DND-41 (cell line): ENCODE measurements around the gene RGS13.
A peak's percentile ranks its signal among the peaks of the same experiment; 100 is the strongest.

Experiments used
- ATAC-seq: fragments of 200-7000 bp; cut with Tn5 transposase; 3 replicates; pipeline ENCODE4 v1.9.1; 2021; ENCODE audit warnings: low read depth; ENCODE audit not compliant: insufficient read depth
- DNase-seq: peaks from one replicate; pipeline ENCODE4 v3.0.0-alpha.2; 2020
- H2AFZ ChIP-seq: 2 replicates; pipeline ENCODE4 v1.6.0; 2012; ENCODE audit warnings: low read depth, low read length
- H3K27ac ChIP-seq: 2 replicates; pipeline ENCODE4 v1.5.1; 2012; ENCODE audit warnings: low read length, inconsistent platforms
- H3K27me3 ChIP-seq: fragments of 200-600 bp; sonication (generic); 2 replicates; pipeline ENCODE4 v1.6.0; 2012; ENCODE audit warnings: low read length, mild to moderate bottlenecking, inconsistent platforms; ENCODE audit not compliant: insufficient read depth, poor library complexity
- H3K36me3 ChIP-seq: 2 replicates; pipeline ENCODE4 v1.5.1; 2012; ENCODE audit warnings: low read length, inconsistent platforms; ENCODE audit not compliant: insufficient read depth
- H3K4me1 ChIP-seq: 2 replicates; pipeline ENCODE4 v1.5.1; 2012; ENCODE audit warnings: mild to moderate bottlenecking, low read length; ENCODE audit not compliant: insufficient read depth
- H3K4me2 ChIP-seq: 2 replicates; pipeline ENCODE4 v1.6.0; 2012; ENCODE audit warnings: mild to moderate bottlenecking, moderate library complexity, low read length, inconsistent platforms; ENCODE audit not compliant: insufficient read depth
- H3K4me3 ChIP-seq, 2 experiments: fragments of 200-600 bp in 1 of 2; shearing (Covaris generic) in 1 of 2; 2 replicates each; pipeline ENCODE4 v1.5.1; 2012 to 2016; ENCODE audit warnings: inconsistent platforms in 2 of 2, low read length in 2 of 2, mild to moderate bottlenecking in 2 of 2, low read depth in 1 of 2, moderate library complexity in 1 of 2
- H3K79me2 ChIP-seq: 2 replicates; pipeline ENCODE4 v1.6.0; 2012; ENCODE audit warnings: low read length, inconsistent platforms; ENCODE audit not compliant: insufficient read depth
- H3K9ac ChIP-seq: 2 replicates; pipeline ENCODE4 v1.6.0; 2012; ENCODE audit warnings: low read depth, mild to moderate bottlenecking, inconsistent platforms, low read length, moderate library complexity
- H3K9me3 ChIP-seq: 2 replicates; pipeline ENCODE4 v1.5.1; 2012; ENCODE audit warnings: low read length, moderate library complexity, mild to moderate bottlenecking, inconsistent platforms; ENCODE audit not compliant: insufficient read depth, severe bottlenecking
- H4K20me1 ChIP-seq: 2 replicates; pipeline ENCODE4 v1.6.0; 2012; ENCODE audit warnings: low read length; ENCODE audit not compliant: insufficient read depth
- CTCF ChIP-seq: IDR thresholded peaks from 2 replicates; pipeline ENCODE4 v1.5.1; 2012; ENCODE audit warnings: borderline replicate concordance, low read length, moderate library complexity, mild to moderate bottlenecking; ENCODE audit not compliant: poor library complexity, severe bottlenecking; ENCODE audit errors: extremely low read depth
- EZH2 ChIP-seq: IDR thresholded peaks from 3 replicates; pipeline ENCODE4 v1.6.1; 2012; ENCODE audit warnings: borderline replicate concordance, low read depth, mild to moderate bottlenecking, moderate library complexity, low read length, inconsistent platforms; ENCODE audit not compliant: severe bottlenecking

Gene RGS13

GRCh38 chr1:192608671-192609070, 27.3 kb upstream of the RGS13 start:
- H3K9me3 ChIP-seq, result no peaks in the 10 kb centered on the region
- peak overlapping the region; percentile 65 for H3K4me2 ChIP-seq
- TF ChIP-seq EZH2 (no peak), CTCF (no peak)
- H3K4me1 ChIP-seq, result peaks cover 57% of the 10 kb centered on the region
- H3K4me3 ChIP-seq, result peak overlapping the region in 1 of 2 experiments; percentile 51; a peak in 2 of 4 replicates
- peak overlapping the region; percentile 85 for H3K27ac ChIP-seq
- peaks cover 37% of the 10 kb centered on the region for H3K79me2 ChIP-seq
- peak overlapping the region; percentile 56 for H3K9ac ChIP-seq
- peak overlapping the region; percentile 70 for H2AFZ ChIP-seq
- no peaks in the 10 kb centered on the region for H3K27me3 ChIP-seq
- ATAC-seq (no peak), DNase-seq (no peak)
- H3K36me3 ChIP-seq, result no peaks in the 10 kb centered on the region
- H4K20me1 ChIP-seq, result no peaks in the 10 kb centered on the region

- peak; percentile 83 for DNase-seq
- peak overlapping the region; percentile 56 for H3K9ac ChIP-seq
- peak overlapping the region; percentile 70 for H2AFZ ChIP-seq
- ATAC-seq, result peak; percentile 98
- H3K4me1 ChIP-seq, result peaks cover 60% of the 10 kb centered on the region
- no peaks in the 10 kb centered on the region for H3K36me3 ChIP-seq
- H3K79me2 ChIP-seq, result peaks cover 40% of the 10 kb centered on the region
- H3K9me3 ChIP-seq, result no peaks in the 10 kb centered on the region
- H4K20me1 ChIP-seq, result no peaks in the 10 kb centered on the region
- peak overlapping the region; percentile 65 for H3K4me2 ChIP-seq
- no peaks in the 10 kb centered on the region for H3K27me3 ChIP-seq
- H3K27ac ChIP-seq, result peak overlapping the region; percentile 85
- peak overlapping the region; percentile 8 to 51; a peak in 3 of 4 replicates for H3K4me3 ChIP-seq
- TF ChIP-seq EZH2 (no peak), CTCF (peak; percentile 63)
Observed at GRCh38 chr1:192609110-192610079, 26.6 kb upstream of the RGS13 start.

GRCh38 chr1:192610112-192610889, 25.6 kb upstream of the RGS13 start:
- TF ChIP-seq EZH2 (no peak), CTCF (peak; percentile 66)
- H3K36me3 ChIP-seq, result no peaks in the 10 kb centered on the region
- no peak for ATAC-seq
- no peaks in the 10 kb centered on the region for H4K20me1 ChIP-seq
- H3K27ac ChIP-seq, result peak overlapping the region; percentile 85
- H3K4me1 ChIP-seq, result peaks cover 69% of the 10 kb centered on the region
- peak overlapping the region; percentile 56 for H3K9ac ChIP-seq
- H2AFZ ChIP-seq, result peak overlapping the region; percentile 65
- H3K4me2 ChIP-seq, result peak overlapping the region; percentile 65
- H3K27me3 ChIP-seq, result no peaks in the 10 kb centered on the region
- H3K9me3 ChIP-seq, result no peaks in the 10 kb centered on the region
- H3K79me2 ChIP-seq, result peaks cover 43% of the 10 kb centered on the region
- H3K4me3 ChIP-seq, result peak overlapping the region; percentile 1 to 51; a peak in 3 of 4 replicates
- no peak for DNase-seq
